Mucosa of rectum (tissue), 2 donors: ENCODE data around the gene TP53BP2.

ENCODE experiments used
- H3K27ac ChIP-seq, 2 donors: one replicate each; pipeline ENCODE4 v1.7.0; 2013; ENCODE audit warnings: inconsistent platforms in 2 of 2, low read depth in 2 of 2, low read length in 2 of 2
- H3K27me3 ChIP-seq, 2 donors: one replicate each; pipeline ENCODE4 v1.7.0; 2013; ENCODE audit warnings: low read length in 2 of 2; ENCODE audit not compliant: control insufficient read depth in 2 of 2, insufficient read depth in 2 of 2
- H3K36me3 ChIP-seq, 2 donors: one replicate each; pipeline ENCODE4 v1.7.0; 2013; ENCODE audit warnings: low read length in 2 of 2; ENCODE audit not compliant: control insufficient read depth in 2 of 2, insufficient read depth in 2 of 2
- H3K4me1 ChIP-seq, 2 donors: one replicate each; pipeline ENCODE4 v1.7.0; 2013; ENCODE audit warnings: low read length in 2 of 2, mild to moderate bottlenecking in 1 of 2; ENCODE audit not compliant: control insufficient read depth in 2 of 2, insufficient read depth in 2 of 2
- H3K4me3 ChIP-seq, 2 donors: one replicate each; pipeline ENCODE4 v1.7.0; 2013; ENCODE audit warnings: low read length in 2 of 2
- H3K9ac ChIP-seq, 2 donors: one replicate each; pipeline ENCODE4 v1.7.0; 2013; ENCODE audit warnings: low read length in 2 of 2, low read depth in 1 of 2, mild to moderate bottlenecking in 1 of 2
- H3K9me3 ChIP-seq, 2 donors: one replicate each; pipeline ENCODE4 v1.7.0; 2013; ENCODE audit warnings: low read length in 2 of 2; ENCODE audit not compliant: control insufficient read depth in 2 of 2
- donor health status: healthy.
- donor health status: Normal muscosa, but diverticular disease.

TP53BP2 gene

DNA sequence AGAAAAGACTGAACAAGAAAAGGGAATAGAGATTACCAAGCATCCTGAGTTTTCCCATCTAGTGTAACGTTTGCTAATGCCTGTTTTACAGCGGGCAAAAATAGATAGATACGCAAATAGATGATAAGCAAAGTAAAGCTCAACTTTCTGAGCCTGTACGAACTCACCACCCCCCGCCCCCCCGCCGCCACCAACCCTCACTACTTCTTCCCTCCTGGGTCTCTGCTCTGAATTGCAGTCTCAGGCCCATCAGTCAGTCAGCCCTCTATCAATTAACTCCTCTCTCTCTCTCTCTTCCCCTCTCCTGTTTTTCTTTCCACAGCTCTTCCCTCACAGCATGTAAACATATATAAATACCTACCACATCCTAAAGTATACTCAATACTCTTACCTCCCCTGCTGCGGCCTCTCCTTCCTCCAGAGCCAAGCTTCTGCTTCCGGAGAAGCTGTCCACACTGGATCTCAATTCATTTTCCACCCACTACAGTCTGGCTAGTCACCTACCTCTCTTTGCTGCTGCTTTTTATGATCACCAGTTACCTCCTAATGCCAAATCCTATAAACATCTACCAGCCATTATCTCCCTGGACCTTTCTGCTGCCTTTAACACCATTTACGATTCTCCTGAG, 68.8 kb downstream of the TP53BP2 start:
- no peak overlapping the region for H3K27ac ChIP-seq
- no peaks in the 10 kb centered on the region for H3K9me3 ChIP-seq
- H3K4me3 ChIP-seq, result no peak overlapping the region
- peaks cover 57 to 68% of the 10 kb centered on the region in 2 donors for H3K36me3 ChIP-seq
- peaks cover 2% of the 10 kb centered on the region in 2 donors for H3K4me1 ChIP-seq
- H3K9ac ChIP-seq, result no peak overlapping the region
- no peaks in the 10 kb centered on the region for H3K27me3 ChIP-seq

GRCh38 chr1:223776075-223776814, 69.5 kb downstream of the TP53BP2 start:
- Histone ChIP-seq H3K4me1 (peaks cover 4 to 9% of the 10 kb centered on the region in 2 donors), H3K9ac (no peak overlapping the region), H3K36me3 (peaks cover 64 to 75% of the 10 kb centered on the region in 2 donors), H3K27me3 (no peaks in the 10 kb centered on the region), H3K27ac (peak overlapping the region in 1 of 2 donors; percentile 3), H3K9me3 (no peaks in the 10 kb centered on the region), H3K4me3 (no peak overlapping the region)

DNA sequence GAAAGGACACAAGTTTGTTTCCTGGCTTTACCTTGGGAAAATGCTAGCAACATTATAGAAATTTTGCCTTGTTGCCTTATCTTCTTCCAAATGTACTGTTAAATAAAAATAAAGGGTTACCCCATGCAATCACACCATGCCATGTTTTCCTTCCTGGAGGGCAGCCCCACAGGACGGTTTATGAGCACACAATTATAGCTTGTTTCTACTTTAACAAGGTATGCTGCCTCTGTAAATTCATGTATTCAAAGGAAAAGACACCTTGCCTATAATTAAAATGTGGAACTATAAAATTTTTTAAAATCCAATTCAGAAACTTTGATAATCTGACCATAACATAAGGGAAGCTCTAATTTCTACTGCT, 70.1 kb downstream of the TP53BP2 start:
- Histone ChIP-seq H3K4me1 (peaks cover 4 to 9% of the 10 kb centered on the region in 2 donors), H3K9me3 (no peaks in the 10 kb centered on the region), H3K4me3 (no peak overlapping the region), H3K36me3 (peaks cover 65 to 77% of the 10 kb centered on the region in 2 donors), H3K9ac (no peak overlapping the region), H3K27ac (no peak overlapping the region), H3K27me3 (no peaks in the 10 kb centered on the region)

DNA sequence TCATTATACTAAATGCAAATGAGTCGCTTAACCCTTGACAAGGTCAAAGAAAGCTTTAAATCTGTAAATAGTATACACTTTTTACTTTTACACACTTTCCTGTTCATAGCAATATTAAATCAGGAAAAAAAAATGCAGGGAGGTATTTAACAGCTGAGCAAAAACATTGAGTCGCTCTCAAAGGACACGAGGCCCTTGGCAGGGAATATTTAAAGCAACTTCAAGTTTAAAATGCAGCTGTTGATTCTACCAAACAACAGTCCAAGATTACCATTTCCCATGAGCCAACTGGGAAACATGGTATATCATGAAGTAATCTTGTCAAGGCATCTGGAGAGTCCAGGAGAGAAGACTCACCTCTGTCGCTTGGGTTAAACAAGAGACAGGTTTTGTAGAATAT, 70.7 kb downstream of the TP53BP2 start:
- no peaks in the 10 kb centered on the region for H3K27me3 ChIP-seq
- H3K4me1 ChIP-seq, result peaks cover 4 to 9% of the 10 kb centered on the region in 2 donors
- no peak overlapping the region for H3K9ac ChIP-seq
- H3K4me3 ChIP-seq, result no peak overlapping the region
- H3K27ac ChIP-seq, result no peak overlapping the region
- no peaks in the 10 kb centered on the region for H3K9me3 ChIP-seq
- H3K36me3 ChIP-seq, result peaks cover 65 to 78% of the 10 kb centered on the region in 2 donors

DNA sequence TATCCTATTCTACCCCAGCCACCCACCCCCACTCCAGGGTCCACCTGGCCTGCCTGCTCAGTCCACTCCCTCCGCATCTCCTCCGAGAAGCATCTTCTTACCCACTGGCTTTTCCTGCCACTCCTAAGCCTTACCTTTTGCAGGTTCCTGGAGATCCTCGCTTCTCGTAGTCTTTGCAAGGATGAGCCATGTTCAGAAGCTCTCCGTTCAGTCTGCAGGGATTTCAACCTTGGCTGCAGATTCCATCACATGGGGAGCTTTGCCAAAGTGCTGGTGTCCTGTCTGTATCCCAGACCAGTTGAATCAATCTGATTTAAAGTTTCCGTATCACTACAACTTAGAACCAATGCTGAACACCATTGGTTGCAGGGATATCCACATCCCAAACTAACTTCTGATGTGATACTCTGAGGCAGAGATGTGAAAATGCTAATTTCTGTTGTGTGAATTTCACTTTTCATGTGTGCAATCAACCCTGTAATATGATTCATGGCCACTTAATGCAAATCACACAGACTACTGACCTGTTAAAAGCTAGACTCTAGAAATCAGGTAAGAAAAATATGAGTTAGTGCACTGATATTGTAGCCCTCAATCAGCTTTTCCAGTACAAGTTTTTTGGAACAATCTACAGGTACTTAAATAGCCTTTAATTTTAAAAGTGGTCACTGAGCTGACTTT, 71.5 kb downstream of the TP53BP2 start:
- Histone ChIP-seq H3K9me3 (no peaks in the 10 kb centered on the region), H3K9ac (no peak overlapping the region), H3K36me3 (peaks cover 69 to 84% of the 10 kb centered on the region in 2 donors), H3K4me1 (peaks cover 4 to 9% of the 10 kb centered on the region in 2 donors), H3K27me3 (no peaks in the 10 kb centered on the region), H3K27ac (no peak overlapping the region), H3K4me3 (no peak overlapping the region)

DNA sequence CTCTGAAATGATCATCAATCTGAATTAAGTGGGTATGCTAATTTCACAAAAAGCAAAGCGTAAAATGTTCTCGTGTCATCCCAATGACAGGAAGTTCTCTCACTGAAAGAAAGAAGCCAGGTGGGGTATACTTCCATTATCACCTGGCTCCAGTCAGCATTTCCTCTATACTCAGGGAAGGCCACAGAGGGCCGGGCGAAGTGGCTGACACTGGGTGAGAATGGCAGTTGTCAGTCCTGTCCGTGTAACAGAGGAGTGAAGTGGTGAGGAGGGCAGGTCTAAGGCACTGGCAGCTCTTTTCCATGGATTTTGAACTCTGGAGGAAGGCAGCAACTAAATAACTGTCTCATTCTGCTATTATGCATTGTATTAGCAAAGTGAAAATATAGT, 73.0 kb downstream of the TP53BP2 start:
- H3K36me3 ChIP-seq, result peaks cover 66 to 77% of the 10 kb centered on the region in 2 donors
- H3K27me3 ChIP-seq, result no peaks in the 10 kb centered on the region
- no peak overlapping the region for H3K9ac ChIP-seq
- no peaks in the 10 kb centered on the region for H3K9me3 ChIP-seq
- peaks cover 4 to 9% of the 10 kb centered on the region in 2 donors for H3K4me1 ChIP-seq
- no peak overlapping the region for H3K4me3 ChIP-seq
- H3K27ac ChIP-seq, result no peak overlapping the region

DNA sequence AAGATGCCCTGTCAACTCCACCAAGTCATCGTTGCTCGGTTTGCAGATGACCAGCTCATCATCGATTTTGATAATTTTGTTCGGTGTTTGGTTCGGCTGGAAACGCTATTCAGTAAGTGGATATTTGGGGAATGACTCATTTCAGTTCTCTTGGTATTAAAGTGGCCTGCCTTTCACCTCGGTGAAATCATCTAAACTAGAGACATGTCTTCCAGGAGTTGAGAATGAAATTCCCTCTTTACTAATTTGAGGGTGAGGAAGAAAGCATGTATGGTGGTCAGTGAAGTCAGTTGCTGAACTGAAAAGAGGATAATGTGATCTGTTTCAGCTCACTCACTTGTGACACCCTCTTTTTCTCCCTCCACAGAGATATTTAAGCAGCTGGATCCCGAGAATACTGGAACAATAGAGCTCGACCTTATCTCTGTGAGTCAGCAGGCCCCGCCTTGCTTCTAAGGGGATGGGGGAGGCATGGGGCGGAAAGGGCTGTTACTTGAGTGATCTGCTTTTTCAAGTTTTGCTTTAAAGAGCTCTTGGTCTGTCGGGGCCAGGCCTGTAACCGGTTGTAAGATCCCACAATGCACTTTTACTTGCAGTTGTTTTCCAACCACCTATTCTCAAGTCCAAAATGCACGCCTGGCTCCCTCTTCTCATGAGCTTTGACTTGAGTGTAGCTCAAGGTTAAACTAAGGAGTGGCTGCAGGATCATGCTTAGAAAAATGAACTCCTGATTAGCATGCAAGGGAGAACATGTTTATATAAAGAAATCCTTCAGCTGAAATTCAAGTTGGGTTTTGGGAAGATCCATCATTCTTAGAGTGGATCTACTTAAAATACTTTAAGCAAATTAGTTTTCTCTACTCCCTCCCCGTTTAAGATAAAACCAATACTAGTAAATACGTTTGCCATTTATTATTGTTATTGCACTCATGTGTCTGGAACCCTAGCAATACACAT, 73.7 kb downstream of the TP53BP2 start:
- Histone ChIP-seq H3K4me1 (peaks cover 4 to 9% of the 10 kb centered on the region in 2 donors), H3K27ac (peak overlapping the region; percentile 9 to 61), H3K9ac (peak overlapping the region in 1 of 2 donors; percentile 15), H3K27me3 (no peaks in the 10 kb centered on the region), H3K36me3 (peaks cover 63 to 72% of the 10 kb centered on the region in 2 donors), H3K9me3 (no peaks in the 10 kb centered on the region), H3K4me3 (no peak overlapping the region)

DNA sequence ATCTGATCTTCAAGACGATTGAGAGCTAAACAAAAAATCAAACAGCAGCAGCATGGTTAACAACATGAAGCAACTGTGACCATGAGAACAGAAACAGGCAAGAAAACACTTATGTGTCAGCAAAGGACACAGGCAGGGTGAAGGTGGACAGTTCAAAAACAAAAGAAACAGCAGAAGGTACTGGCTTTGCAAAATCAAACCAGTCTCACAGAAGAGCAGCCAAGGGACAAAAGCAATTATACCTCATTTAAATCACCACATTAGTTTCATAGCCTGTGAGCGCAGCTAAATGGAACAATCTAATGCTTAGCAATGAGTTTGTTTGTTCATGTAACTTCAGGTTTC, 74.3 kb downstream of the TP53BP2 start:
- peaks cover 63 to 71% of the 10 kb centered on the region in 2 donors for H3K36me3 ChIP-seq

GRCh38 chr1:223770621-223771315, 75.0 kb downstream of the TP53BP2 start:
- H3K27ac ChIP-seq, result no peak overlapping the region
- peaks cover 4 to 9% of the 10 kb centered on the region in 2 donors for H3K4me1 ChIP-seq
- no peaks in the 10 kb centered on the region for H3K9me3 ChIP-seq
- no peaks in the 10 kb centered on the region for H3K27me3 ChIP-seq
- peaks cover 64 to 71% of the 10 kb centered on the region in 2 donors for H3K36me3 ChIP-seq
- no peak overlapping the region for H3K9ac ChIP-seq
- H3K4me3 ChIP-seq, result no peak overlapping the region

More for the DNA sequence above, 74.3 kb downstream of the TP53BP2 start:
- Histone ChIP-seq H3K27me3 (no peaks in the 10 kb centered on the region), H3K4me3 (no peak overlapping the region), H3K27ac (peak overlapping the region in 1 of 2 donors; percentile 61), H3K9me3 (no peaks in the 10 kb centered on the region), H3K9ac (no peak overlapping the region), H3K4me1 (peaks cover 4 to 9% of the 10 kb centered on the region in 2 donors)
